ENCODE data around the gene A4GNT.
"Not testable (repeated sequence)": the region's sequence is repeated elsewhere in the genome, so short reads cannot be mapped to it uniquely, and the experiment has no call there.

Gene A4GNT

GRCh38 chr3:138132239-138132638, at the start of gene A4GNT:
Gene A4GNT, minus strand, starts transcription at chr3:138132390. Its CDS starts 1,134 bp downstream, at chr3:138131256.
- no peak for DNase-seq (ENCODE audit: low spot score)

- peak; percentile 14 for DNase-seq (ENCODE audit: low spot score)
These were observed 48.3 kb upstream of the A4GNT start for GRCh38 chr3:138180375-138181029.

GRCh38 chr3:138174421-138175131, 42.4 kb upstream of the A4GNT start, which contains the start of gene DBR1:
Gene DBR1, minus strand, starts transcription at chr3:138174921. Its CDS starts 126 bp downstream, at chr3:138174795.
- peak; percentile 87 for DNase-seq (ENCODE audit: low spot score)

- DNase-seq (ENCODE audit: low spot score), result no peak
These were observed 41.7 kb upstream of the A4GNT start for GRCh38 chr3:138173769-138174420.

- DNase-seq (ENCODE audit: low spot score), result no peak
These were observed 40.4 kb upstream of the A4GNT start for GRCh38 chr3:138172625-138173024.

- DNase-seq (ENCODE audit: low spot score), result no peak
These were observed 32.9 kb upstream of the A4GNT start for GRCh38 chr3:138165061-138165460.

- DNase-seq (ENCODE audit: low spot score), result no peak
These were observed 25.6 kb upstream of the A4GNT start for GRCh38 chr3:138157743-138158142.

GRCh38 chr3:138154534-138154933, 22.3 kb upstream of the A4GNT start:
- no peak for DNase-seq (ENCODE audit: low spot score)

GRCh38 chr3:138148503-138148902, 16.3 kb upstream of the A4GNT start:
- DNase-seq (ENCODE audit: low spot score), result no peak

GRCh38 chr3:138142181-138142580, 10.0 kb upstream of the A4GNT start:
- not testable (repeated sequence) for DNase-seq (ENCODE audit: low spot score)

GRCh38 chr3:138140940-138141339, 8.8 kb upstream of the A4GNT start:
- no peak for DNase-seq (ENCODE audit: low spot score)

- DNase-seq (ENCODE audit: low spot score), result no peak
These were observed 7.5 kb upstream of the A4GNT start for GRCh38 chr3:138139691-138140090.

GRCh38 chr3:138137861-138138260, 5.7 kb upstream of the A4GNT start:
- no peak for DNase-seq (ENCODE audit: low spot score)

- DNase-seq (ENCODE audit: low spot score), result no peak
These were observed 4.0 kb upstream of the A4GNT start for GRCh38 chr3:138136201-138136600.

- no peak for DNase-seq (ENCODE audit: low spot score)
These were observed 3.6 kb upstream of the A4GNT start for GRCh38 chr3:138135833-138136194.

- DNase-seq (ENCODE audit: low spot score), result no peak
These were observed 3.1 kb upstream of the A4GNT start for GRCh38 chr3:138135146-138135832.

- DNase-seq (ENCODE audit: low spot score), result no peak
These were observed 4.4 kb downstream of the A4GNT start for GRCh38 chr3:138127636-138128365.

- DNase-seq (ENCODE audit: low spot score), result peak; percentile 58
These were observed 6.5 kb downstream of the A4GNT start for GRCh38 chr3:138125548-138126221.

GRCh38 chr3:138124706-138125355, 7.4 kb downstream of the A4GNT start:
- peak; percentile 53 for DNase-seq (ENCODE audit: low spot score)

GRCh38 chr3:138124188-138124587, 8.0 kb downstream of the A4GNT start:
- no peak for DNase-seq (ENCODE audit: low spot score)

GRCh38 chr3:138119423-138119766, 12.8 kb downstream of the A4GNT start:
- DNase-seq (ENCODE audit: low spot score), result no peak

All from AG20443 (cell line).